Esophagus muscularis mucosa (tissue), 4 donors: ENCODE measurements around the gene DENND2D. TPM values are rescaled to one million over a fixed set of nuclear protein-coding genes. Genes with fewer than 3 reads are reported as not detected.

ENCODE experiments used
- DNase-seq: peaks from one replicate; pipeline ENCODE4 v3.0.0-alpha.2; 2017; ENCODE audit errors: extremely low spot score
- H3K27ac ChIP-seq, 4 donors: fragments of 200-600 bp; sonication (generic); replicated peaks in 1 of 4; 1 replicate in 3 of 4; 2 replicates in 1 of 4; pipeline ENCODE4 v1.5.1; 2016 to 2019; ENCODE audit warnings: mild to moderate bottlenecking in 1 of 4
- H3K27me3 ChIP-seq, 4 donors: fragments of 200-600 bp; sonication (generic); one replicate each; pipeline versions ENCODE4 v1.5.1 to v1.6.0; 2016 to 2019
- H3K36me3 ChIP-seq, 4 donors: fragments of 200-600 bp; sonication (generic); one replicate each; pipeline ENCODE4 v1.5.1; 2016 to 2019
- H3K4me1 ChIP-seq, 4 donors: fragments of 200-600 bp; sonication (generic); one replicate each; pipeline ENCODE4 v1.5.1; 2016 to 2019
- H3K4me3 ChIP-seq, 4 donors: fragments of 200-600 bp; sonication (generic); 1 replicate in 2 of 4; 2 replicates in 2 of 4; pipeline ENCODE4 v1.5.1; 2016 to 2019; ENCODE audit warnings: mild to moderate bottlenecking in 4 of 4, moderate library complexity in 1 of 4
- H3K9me3 ChIP-seq, 4 donors: fragments of 200-600 bp; sonication (generic); 1 replicate in 3 of 4; 2 replicates in 1 of 4; pipeline ENCODE4 v1.5.1; 2016 to 2019
- CTCF ChIP-seq, 3 experiments: fragments of 200-600 bp in 2 of 3; fragments of 450-650 bp in 1 of 3; sonication (generic) in 2 of 3; IDR thresholded peaks; one replicate each; pipeline ENCODE4 v1.5.1; 2017 to 2019; ENCODE audit warnings: antibody characterized with exemption in 3 of 3, mild to moderate bottlenecking in 2 of 3, moderate library complexity in 1 of 3
- EP300 ChIP-seq: sonication (generic); formaldehyde crosslinking; IDR thresholded peaks from one replicate; pipeline ENCODE4 v1.6.1; 2017; ENCODE audit warnings: antibody characterized with exemption
- POLR2A ChIP-seq: fragments of 450-650 bp; IDR thresholded peaks from one replicate; pipeline ENCODE4 v1.6.1; 2017; ENCODE audit warnings: antibody characterized with exemption, moderate library complexity, mild to moderate bottlenecking, low read depth
- POLR2AphosphoS5 ChIP-seq, 2 donors: sonication (generic); formaldehyde crosslinking; IDR thresholded peaks; one replicate each; pipeline ENCODE4 v1.6.1; 2017; ENCODE audit warnings: antibody characterized with exemption in 2 of 2
- WGBS: methylation state at CpG from one replicate; pipeline ENCODE4 v1.1.5; 2018; 5-methylcytosine and 5-hydroxymethylcytosine counted together
- intact Hi-C: fragments of 100-400 bp; cut with DNase I; formaldehyde crosslinking; loops from one replicate; pipeline ENCODE4 v1.15.1; 2023
- total RNA-seq, 4 donors: library from RNA; depleted of rRNA; stranded (reverse); fragments of >200 nt; gene quantifications; one replicate each; pipeline versions ENCODE4 v1.1.0 to v1.2.1, GENCODE V29; 2016

Gene DENND2D
- total RNA-seq, 4 donors from 2014 or later = 4.0 to 13.8 (median 5.2) TPM

DNA sequence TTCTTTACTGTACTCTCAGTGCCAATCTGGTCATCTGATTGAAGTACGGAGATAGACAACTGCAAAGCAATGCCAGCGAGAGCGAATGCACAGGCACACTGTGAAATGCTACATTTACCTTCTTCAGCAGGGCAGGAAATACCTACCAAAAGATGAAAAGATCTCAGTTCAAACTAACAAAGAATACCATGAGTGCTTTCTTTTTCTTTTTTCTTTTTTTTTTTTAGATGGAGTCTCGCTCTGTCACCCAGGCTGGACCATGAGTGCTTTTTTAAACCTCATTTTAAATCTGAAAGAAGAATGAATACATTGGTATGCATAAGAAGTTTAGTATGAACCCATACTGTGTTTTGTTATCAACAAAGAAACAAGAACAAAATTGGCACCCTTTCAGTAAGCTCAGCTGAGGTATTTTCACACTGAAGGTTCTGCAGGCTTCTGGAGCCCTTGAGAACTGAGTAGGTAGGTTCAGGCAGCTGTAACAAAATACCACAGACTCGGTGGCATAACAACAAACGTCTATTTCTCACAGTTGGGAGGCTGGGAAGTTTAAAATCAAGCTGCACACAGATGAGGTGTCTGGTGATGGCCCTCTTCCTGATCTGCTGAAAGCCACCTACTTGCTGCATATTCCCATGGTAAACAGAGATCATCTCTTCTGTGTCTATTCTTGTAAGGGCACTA lies 25.4 kb upstream of the DENND2D start:
- peaks cover 0 to 29% (median 14%) of the 10 kb centered on the region in 4 donors for H3K4me1 ChIP-seq
- TF ChIP-seq CTCF (IDR thresholded peaks at IDR 0.05) (no peak), POLR2A (no peak), POLR2AphosphoS5 (IDR thresholded peaks at IDR 0.05) (no peak), EP300 (no peak)
- no peak overlapping the region for H3K27ac ChIP-seq
- peaks cover 0 to 6% (median 0%) of the 10 kb centered on the region in 4 donors for H3K27me3 ChIP-seq
- WGBS = 75% methylated on average over 6 of the region's 6 CpGs
- H3K4me3 ChIP-seq = no peak overlapping the region
- H3K9me3 ChIP-seq = no peaks in the 10 kb centered on the region
- no peaks in the 10 kb centered on the region for H3K36me3 ChIP-seq
- DNase-seq = no peak
- intact Hi-C loops = loop anchor here (10.0 kb wide), 1 partner anchor 539 kb away; no protein-coding TSS in a partner anchor

GRCh38 chr1:111225091-111225490 lies 24.6 kb upstream of the DENND2D start:
- TF ChIP-seq EP300 = no peak
- H3K4me1 ChIP-seq = peaks cover 0 to 29% (median 14%) of the 10 kb centered on the region in 4 donors
- no peak for DNase-seq
- no peak overlapping the region for H3K27ac ChIP-seq
- intact Hi-C loops = loop anchor here (10.0 kb wide), 1 partner anchor 540 kb away; no protein-coding TSS in a partner anchor
- H3K9me3 ChIP-seq = no peaks in the 10 kb centered on the region
- no peaks in the 10 kb centered on the region for H3K36me3 ChIP-seq
- no peak overlapping the region for H3K4me3 ChIP-seq
- peaks cover 0 to 6% (median 0%) of the 10 kb centered on the region in 4 donors for H3K27me3 ChIP-seq

DNA sequence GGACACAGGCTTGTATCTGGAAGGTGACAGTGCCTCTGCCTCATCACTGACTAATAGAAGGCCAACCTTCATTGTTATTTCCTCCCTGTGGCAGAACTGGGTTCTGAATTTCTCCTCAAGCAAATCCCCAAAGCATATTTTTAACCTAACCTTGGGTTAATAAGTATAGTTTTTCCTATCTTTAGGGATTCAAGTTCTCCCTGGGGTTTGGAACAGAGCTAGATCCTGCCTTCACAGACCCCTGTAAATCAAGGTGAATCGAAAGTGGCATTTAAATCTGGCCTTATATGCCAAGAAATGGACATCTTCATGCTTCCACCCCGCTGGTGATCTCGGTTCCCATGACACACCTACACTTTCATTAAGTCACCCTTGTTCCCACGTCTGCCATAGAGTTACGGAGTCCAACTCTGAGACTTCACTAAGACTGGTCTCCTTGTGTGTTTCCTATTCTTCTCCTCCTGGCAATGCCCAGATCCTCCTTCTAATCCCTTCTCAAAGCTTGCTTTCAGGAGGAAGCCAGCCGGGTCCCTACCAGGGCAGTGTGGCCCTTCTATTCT lies 22.8 kb upstream of the DENND2D start:
- Histone ChIP-seq H3K27me3 (peaks cover 0 to 6% (median 0%) of the 10 kb centered on the region in 4 donors), H3K9me3 (no peaks in the 10 kb centered on the region), H3K4me3 (no peak overlapping the region), H3K4me1 (peaks cover 0 to 20% (median 11%) of the 10 kb centered on the region in 4 donors), H3K27ac (no peak overlapping the region), H3K36me3 (no peaks in the 10 kb centered on the region)
- intact Hi-C loops = loop anchor here (2.0 to 10.0 kb wide), 2 partner anchors 174 to 542 kb away; no protein-coding TSS in a partner anchor
- 80% methylated on average over 6 of the region's 6 CpGs for WGBS
- no peak for TF ChIP-seq POLR2A
- peak in 1 of 3 experiments; percentile 19 for TF ChIP-seq CTCF (IDR thresholded peaks at IDR 0.05)
- no peak for DNase-seq

GRCh38 chr1:111222308-111223125 lies 22.1 kb upstream of the DENND2D start:
- 29% methylated on average over 10 of the region's 10 CpGs for WGBS
- H3K36me3 ChIP-seq = no peaks in the 10 kb centered on the region
- no peak overlapping the region for H3K27ac ChIP-seq
- no peak for TF ChIP-seq EP300
- TF ChIP-seq CTCF (IDR thresholded peaks at IDR 0.05) = peak; percentile 81 to 93 (median 91)
- H3K4me3 ChIP-seq = no peak overlapping the region
- no peaks in the 10 kb centered on the region for H3K9me3 ChIP-seq
- H3K4me1 ChIP-seq = peaks cover 0 to 13% (median 11%) of the 10 kb centered on the region in 4 donors
- H3K27me3 ChIP-seq = peaks cover 0 to 6% (median 0%) of the 10 kb centered on the region in 4 donors
- DNase-seq = no peak
- intact Hi-C loops = loop anchor here (2.0 to 10.0 kb wide), 2 partner anchors 174 to 542 kb away; no protein-coding TSS in a partner anchor
